Heart left ventricle (tissue), 13 donors: ENCODE measurements around the gene ARID3A.

Source experiments
- CTCF ChIP-seq, 12 donors: fragments of 200-600 bp; sonication (generic) in 4 of 12; IDR thresholded peaks; one replicate each; pipeline versions ENCODE4 v1.5.0 to v1.8.0; 2018 to 2022; ENCODE audit warnings: antibody characterized with exemption in 12 of 12, mild to moderate bottlenecking in 5 of 12
- POLR2A ChIP-seq, 2 donors: fragments of 450-650 bp; IDR thresholded peaks; one replicate each; pipeline ENCODE4 v1.6.1; 2017; ENCODE audit warnings: antibody characterized with exemption in 2 of 2, mild to moderate bottlenecking in 2 of 2, moderate library complexity in 2 of 2
- donor health status: ischemic (EF 13 %, LVEDD 7.1; RV severe dilation, severe dysfunction).
- donor health status: DM: no; HTN: yes; CAD: no.
- donor health status: DM: no; HTN: no; CAD: no.
- donor health status: ischemic (EF 25% LVEDD 6.9; RV normal size, moderate dysfunction).
- donor health status: ischemic (EF 25% LVEDD 5.7; RV mildly dilated, moderate dysfunction).
- donor health status: ischemic (EF 35%, LVEDD 5.7; RV mildly dilated, moderate dysfunction).
- donor health status: nonischemic (EF 11% LVEDD 7.7; RV severe dilation, severe dysfunction).
- donor health status: DM: yes; HTN: yes; CAD: no.
- donor health status: PGD.
- donor health status: ischemic (EF 29% LVEDD 5.4; RV normal size, mild dysfunction).
- donor health status: nonischemic (EF 23%, LVEDD 6.1; RV moderate dilation, normal function).

DNA sequence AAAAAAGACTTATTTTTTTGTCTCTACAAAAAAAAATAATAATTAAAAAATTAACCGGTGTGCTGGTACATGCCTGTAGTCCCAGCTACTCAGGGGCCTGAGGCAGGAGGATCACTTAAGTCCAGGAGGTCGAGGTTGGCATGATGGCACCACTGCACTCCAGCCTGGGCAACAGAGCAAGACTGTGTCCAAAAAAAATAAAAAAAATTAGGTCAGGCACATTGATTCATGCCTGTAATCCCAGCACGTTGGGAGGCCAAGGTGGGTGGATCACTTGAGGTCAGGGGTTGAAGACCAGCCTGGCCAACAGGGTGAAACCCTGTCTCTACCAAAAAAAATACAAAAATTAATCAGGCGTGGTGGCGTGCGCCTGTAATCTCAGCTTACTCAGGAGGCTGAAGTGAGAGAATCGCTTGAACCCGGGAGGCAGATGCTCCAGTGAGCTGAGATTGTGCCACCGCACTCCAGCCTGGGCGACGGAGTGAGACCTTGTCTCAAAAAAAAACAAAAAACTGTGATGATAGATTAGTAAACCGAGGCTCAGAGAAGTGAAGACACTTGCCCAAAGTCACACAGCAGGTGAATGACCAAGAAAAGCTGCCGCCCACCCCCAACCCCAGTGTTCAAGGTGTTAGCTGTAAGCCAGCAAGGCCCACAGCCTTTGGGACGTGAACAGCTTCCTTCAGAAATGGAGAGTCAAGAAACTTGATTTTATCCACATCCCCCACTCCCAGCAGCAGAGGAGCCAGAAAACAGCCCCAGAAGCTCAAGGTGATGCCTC, 23.2 kb upstream of the ARID3A start:
- no peak for TF ChIP-seq CTCF (IDR thresholded peaks at IDR 0.05)
- TF ChIP-seq POLR2A (IDR thresholded peaks at IDR 0.05) = no peak
